ENCODE data around the gene KCNK10. TPM values are rescaled to one million over a fixed set of nuclear protein-coding genes. Genes with fewer than 3 reads are reported as not detected.

The KCNK10 gene
- total and polyA plus RNA-seq, 2 donors (not counting 1 experiment from before 2014, with no cell fraction given): 0.20 TPM; not detected in 1

GRCh38 chr14:88204221-88204620, 118.8 kb downstream of the KCNK10 start:
- Histone ChIP-seq H3K79me2 (ENCODE audit: control insufficient read depth, insufficient read depth, low read length) (no peaks in the 10 kb centered on the region), H3K9ac (ENCODE audit: low read length) (no peak overlapping the region), H3K9me3 (ENCODE audit: control extremely low read depth in 1 of 3, control insufficient read depth in 2 of 3, insufficient read depth in 1 of 3, low read length in 2 of 3) (no peaks in the 10 kb centered on the region), H3K27ac (ENCODE audit: low read length in 2 of 2) (no peak overlapping the region), H3K4me1 (ENCODE audit: control insufficient read depth in 2 of 2, insufficient read depth in 2 of 2, low read length in 2 of 2) (no peaks in the 10 kb centered on the region), H4K20me1 (ENCODE audit: control insufficient read depth, insufficient read depth, low read length, poor library complexity, severe bottlenecking) (no peaks in the 10 kb centered on the region), H3K4me3 (ENCODE audit: control extremely low read depth in 1 of 5, extremely low read depth in 1 of 5, insufficient read depth in 1 of 5, low read depth in 2 of 5, low read length in 4 of 5) (no peak overlapping the region), H3K36me3 (replicated peaks in 1 of 2; ENCODE audit: control extremely low read depth in 1 of 2, control insufficient read depth in 1 of 2, extremely low read depth in 1 of 2, insufficient read depth in 2 of 2, low read length in 1 of 2) (no peaks in the 10 kb centered on the region), H2AFZ (ENCODE audit: insufficient read depth, low read depth, low read length, poor library complexity, severe bottlenecking) (no peak overlapping the region), H3K27me3 (replicated peaks in 1 of 4; ENCODE audit: control extremely low read depth in 1 of 4, control insufficient read depth in 3 of 4, insufficient read depth in 4 of 4, low read length in 3 of 4) (peaks cover 0 to 4% (median 1%) of the 10 kb centered on the region in 4 experiments), H3K4me2 (replicated peaks; ENCODE audit: low read depth, low read length, poor library complexity, severe bottlenecking) (no peak overlapping the region)
- TF ChIP-seq EZH2 (IDR thresholded peaks at IDR 0.05; ENCODE audit: borderline replicate concordance, insufficient read depth, low read depth, low read length, poor library complexity, severe bottlenecking) (no peak), CTCF (IDR thresholded peaks at IDR 0.05) (no peak)
- ChIA-PET POLR2A (no interaction called here), CTCF (interaction anchor here (1.0 to 1.6 kb wide), 2 partner anchors 9 to 15 kb away, joined by 4 to 5 read pairs; no protein-coding TSS in a partner anchor)
- H3K27me3 Mint-ChIP-seq: peaks cover 13% of the 10 kb centered on the region
- no CpG with 5 or more reads among the region's 4 CpGs for WGBS (ENCODE audit: insufficient coverage)
- H3K4me3 Mint-ChIP-seq: no peak overlapping the region
- no peak for ATAC-seq (ENCODE audit: low read depth)
- intact Hi-C loops (cut with micrococcal nuclease): no loop called here
- no peak overlapping the region for H3K27ac Mint-ChIP-seq
- no peak for DNase-seq
- H3K4me1 Mint-ChIP-seq: peaks cover 16% of the 10 kb centered on the region
- H3K9me3 Mint-ChIP-seq (ENCODE audit: insufficient read depth): no peaks in the 10 kb centered on the region

GRCh38 chr14:88203291-88203690, 119.8 kb downstream of the KCNK10 start:
- Histone ChIP-seq H3K9ac (ENCODE audit: low read length) (no peak overlapping the region), H3K27ac (ENCODE audit: low read length in 2 of 2) (no peak overlapping the region), H4K20me1 (ENCODE audit: control insufficient read depth, insufficient read depth, low read length, poor library complexity, severe bottlenecking) (no peaks in the 10 kb centered on the region), H3K9me3 (ENCODE audit: control extremely low read depth in 1 of 3, control insufficient read depth in 2 of 3, insufficient read depth in 1 of 3, low read length in 2 of 3) (no peaks in the 10 kb centered on the region), H2AFZ (ENCODE audit: insufficient read depth, low read depth, low read length, poor library complexity, severe bottlenecking) (no peak overlapping the region), H3K4me2 (replicated peaks; ENCODE audit: low read depth, low read length, poor library complexity, severe bottlenecking) (no peak overlapping the region), H3K36me3 (replicated peaks in 1 of 2; ENCODE audit: control extremely low read depth in 1 of 2, control insufficient read depth in 1 of 2, extremely low read depth in 1 of 2, insufficient read depth in 2 of 2, low read length in 1 of 2) (no peaks in the 10 kb centered on the region), H3K79me2 (ENCODE audit: control insufficient read depth, insufficient read depth, low read length) (no peaks in the 10 kb centered on the region), H3K4me3 (ENCODE audit: control extremely low read depth in 1 of 5, extremely low read depth in 1 of 5, insufficient read depth in 1 of 5, low read depth in 2 of 5, low read length in 4 of 5) (no peak overlapping the region), H3K27me3 (replicated peaks in 1 of 4; ENCODE audit: control extremely low read depth in 1 of 4, control insufficient read depth in 3 of 4, insufficient read depth in 4 of 4, low read length in 3 of 4) (peaks cover 0 to 4% (median 2%) of the 10 kb centered on the region in 4 experiments), H3K4me1 (ENCODE audit: control insufficient read depth in 2 of 2, insufficient read depth in 2 of 2, low read length in 2 of 2) (no peaks in the 10 kb centered on the region)
- no peak for TF ChIP-seq EZH2 (IDR thresholded peaks at IDR 0.05; ENCODE audit: borderline replicate concordance, insufficient read depth, low read depth, low read length, poor library complexity, severe bottlenecking)
- TF ChIP-seq CTCF (IDR thresholded peaks at IDR 0.05): no peak
- Mint-ChIP-seq H3K9me3 (ENCODE audit: insufficient read depth) (no peaks in the 10 kb centered on the region), H3K4me3 (no peak overlapping the region), H3K27ac (no peak overlapping the region), H3K27me3 (peaks cover 13% of the 10 kb centered on the region), H3K4me1 (peaks cover 11% of the 10 kb centered on the region)
- CTCF ChIA-PET: interaction anchor here (1.0 to 1.6 kb wide), 2 partner anchors 8 to 14 kb away, joined by 4 to 5 read pairs; no protein-coding TSS in a partner anchor
- WGBS (ENCODE audit: insufficient coverage): 85% methylated on average over 3 of the region's 3 CpGs
- DNase-seq: no peak
- POLR2A ChIA-PET: no interaction called here
- intact Hi-C loops (cut with micrococcal nuclease): no loop called here
- ATAC-seq (ENCODE audit: low read depth): no peak
